UCSD-AML1 (cell line): ENCODE data around the gene RABEPK.
"Not testable (repeated sequence)": the region's sequence is repeated elsewhere in the genome, so short reads cannot be mapped to it uniquely, and the experiment has no call there.

Experiments used
- DNase-seq: peaks from one replicate; lab custom pipeline; 2025; ENCODE audit not compliant: unreplicated experiment; lab: John Stamatoyannopoulos, UW

Gene RABEPK

DNA sequence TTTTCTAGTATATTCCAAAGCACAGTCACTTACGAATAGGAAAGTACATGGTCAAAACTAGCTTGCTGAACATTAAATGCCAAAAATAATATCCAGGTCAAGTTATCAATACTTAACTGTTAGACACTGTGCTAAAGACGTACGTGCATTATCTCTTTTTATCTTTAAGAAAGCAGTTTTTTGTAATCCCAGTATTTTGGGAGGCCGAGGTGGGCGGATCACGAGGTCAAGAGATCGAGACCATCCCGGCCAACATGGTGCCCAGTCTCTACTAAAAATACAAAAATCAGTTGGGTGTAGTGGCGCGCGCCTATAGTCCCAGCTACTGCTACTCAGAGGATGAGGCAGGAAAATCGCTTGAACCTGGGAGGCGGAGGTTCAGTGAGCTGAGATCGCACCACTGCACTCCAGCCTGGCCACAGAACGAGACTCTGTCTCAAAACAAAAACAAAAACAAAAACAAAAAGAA is 43.5 kb downstream of the RABEPK start:
- no peak for DNase-seq

DNA sequence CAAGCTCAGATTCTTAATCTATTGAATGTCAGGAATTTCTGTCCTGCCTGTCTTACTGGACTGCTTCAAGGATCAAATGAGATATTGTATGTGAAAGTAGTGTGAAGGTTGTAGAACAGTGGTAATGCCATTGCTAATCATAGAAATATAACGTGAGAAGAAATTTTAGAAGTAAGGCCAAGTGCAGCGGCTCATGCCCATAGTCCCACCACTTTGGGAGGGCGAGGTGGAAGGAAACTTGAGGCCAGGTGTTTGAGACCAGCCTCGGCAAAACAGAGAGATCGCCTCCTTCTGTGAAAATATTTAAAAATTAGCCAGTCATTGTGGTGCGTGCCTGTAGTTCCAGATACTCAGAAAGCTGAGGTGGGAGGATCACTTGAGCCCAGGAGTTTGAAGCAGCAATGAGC is 45.9 kb downstream of the RABEPK start:
- no peak for DNase-seq

GRCh38 chr9:125254231-125254630 is 53.9 kb downstream of the RABEPK start:
- no peak for DNase-seq

DNA sequence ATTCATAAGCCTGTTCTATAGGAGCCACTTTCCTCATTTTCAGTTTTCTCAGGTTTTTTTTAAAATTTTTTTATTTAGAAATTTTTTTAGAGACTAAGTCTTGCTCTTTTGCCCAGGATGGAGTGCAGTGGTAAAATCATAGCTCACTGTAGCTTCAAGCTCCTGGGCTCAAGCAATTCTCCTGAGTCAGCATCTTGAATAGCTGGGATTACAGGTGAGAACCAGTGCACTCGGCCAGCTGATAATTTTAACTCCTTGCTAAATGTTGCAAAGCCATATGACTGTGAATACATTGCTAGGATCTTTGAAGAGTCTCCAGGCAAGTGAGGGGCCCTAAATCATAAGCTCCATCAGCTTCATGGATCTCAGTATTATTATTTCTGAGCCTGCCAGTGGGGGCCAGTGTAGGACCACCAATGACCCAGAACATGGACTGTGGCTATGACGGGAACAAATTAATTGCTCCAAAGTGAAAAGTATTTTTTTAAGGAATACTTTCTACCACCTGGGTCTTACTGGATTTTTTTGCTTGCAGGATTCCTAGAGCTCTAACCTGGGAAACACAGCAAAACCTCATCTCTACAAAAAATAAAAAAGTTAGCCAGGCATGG is 55.5 kb downstream of the RABEPK start:
- DNase-seq = peak; percentile 24

DNA sequence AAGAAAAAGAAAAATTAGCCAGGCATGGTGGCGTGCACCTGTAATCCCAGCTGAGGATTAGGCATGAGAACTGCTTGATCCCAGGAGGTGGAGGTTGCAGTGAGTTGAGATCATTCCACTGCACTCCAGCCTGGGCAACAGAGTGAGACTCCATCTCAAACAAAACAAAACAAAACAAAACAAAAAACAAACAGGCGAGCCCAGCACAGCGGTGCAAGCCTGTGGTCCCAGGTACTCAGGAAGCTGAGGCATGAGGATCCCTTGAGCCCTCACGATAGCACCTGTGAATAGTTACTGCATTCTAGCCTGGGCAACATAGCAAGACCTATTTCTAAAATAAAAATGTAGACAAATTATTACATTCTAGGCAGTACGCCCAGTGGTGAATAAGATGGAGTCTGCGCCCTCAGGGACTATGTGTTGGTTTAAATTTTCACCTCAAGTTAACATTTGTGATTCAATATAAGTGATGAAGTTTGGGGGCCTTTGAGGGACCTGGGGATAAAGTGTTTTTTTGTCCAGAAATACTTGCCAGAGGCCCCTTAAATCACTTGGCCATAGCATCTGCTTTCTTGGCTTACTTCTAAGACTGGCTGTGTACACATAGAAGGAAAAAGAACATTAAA is 57.9 kb downstream of the RABEPK start:
- no peak for DNase-seq

DNA sequence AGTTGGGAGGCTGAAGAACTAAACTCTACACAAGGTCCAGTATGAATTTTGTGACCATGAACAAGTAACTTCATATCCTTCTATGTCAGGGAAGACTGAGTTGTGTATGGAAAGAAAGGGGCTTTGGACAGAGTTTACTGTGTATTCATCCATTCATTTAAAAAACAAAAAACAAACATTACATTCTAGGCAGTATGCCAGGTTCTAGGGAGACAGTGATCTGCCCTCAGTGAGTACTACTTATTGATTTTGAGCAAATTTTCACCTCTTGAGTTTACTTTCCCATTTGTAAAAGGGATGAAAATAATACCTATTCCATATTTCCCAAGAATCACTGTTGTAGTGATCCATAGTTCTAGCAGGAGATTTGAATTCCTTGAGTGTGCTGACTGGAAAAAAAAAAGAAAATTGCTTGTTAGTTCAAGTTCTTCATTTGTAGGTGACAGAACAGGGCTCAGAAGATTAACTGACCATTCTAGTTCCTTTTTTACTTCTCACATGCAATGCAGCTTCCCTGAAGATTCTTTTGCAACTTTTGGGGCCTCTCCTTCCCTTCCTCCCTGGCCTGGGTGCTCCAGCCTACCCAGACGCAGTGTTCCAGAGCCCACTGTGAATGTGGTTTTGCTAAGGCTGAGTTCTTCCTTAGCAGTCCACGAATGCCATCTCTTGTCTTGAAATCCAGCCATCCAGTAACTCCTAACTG is 58.6 kb downstream of the RABEPK start:
- DNase-seq = peak; percentile 40

DNA sequence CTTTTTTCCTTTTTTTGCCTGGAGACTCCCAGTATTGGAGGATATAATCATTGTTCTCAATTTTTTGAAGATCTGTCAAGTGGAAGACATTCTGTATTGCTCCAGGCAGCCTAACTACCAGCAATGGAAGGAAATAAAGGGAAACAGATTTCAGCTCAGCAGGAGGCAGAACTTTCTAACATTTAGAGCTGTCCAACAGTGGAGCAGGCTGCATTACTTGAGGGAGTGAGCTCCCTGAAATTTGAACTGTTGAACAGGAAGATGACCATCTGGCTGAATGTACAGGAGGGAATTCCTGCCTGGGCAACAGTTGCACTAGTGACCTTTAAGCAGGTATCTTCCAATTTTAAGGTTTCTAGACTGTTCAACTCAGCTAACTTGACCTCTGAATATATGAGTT is 60.2 kb downstream of the RABEPK start:
- DNase-seq = no peak

- peak; percentile 97 for DNase-seq
Measured at GRCh38 chr9:125261501-125262293, 61.4 kb downstream of the RABEPK start, which contains the start of gene GAPVD1. Gene GAPVD1, plus strand, starts transcription at chr9:125261826. Its CDS starts 37,096 bp downstream, at chr9:125298922.

GRCh38 chr9:125262294-125262991 is 62.1 kb downstream of the RABEPK start:
- no peak for DNase-seq

- DNase-seq = not testable (repeated sequence)
Measured at GRCh38 chr9:125264068-125264467, 63.7 kb downstream of the RABEPK start.

DNA sequence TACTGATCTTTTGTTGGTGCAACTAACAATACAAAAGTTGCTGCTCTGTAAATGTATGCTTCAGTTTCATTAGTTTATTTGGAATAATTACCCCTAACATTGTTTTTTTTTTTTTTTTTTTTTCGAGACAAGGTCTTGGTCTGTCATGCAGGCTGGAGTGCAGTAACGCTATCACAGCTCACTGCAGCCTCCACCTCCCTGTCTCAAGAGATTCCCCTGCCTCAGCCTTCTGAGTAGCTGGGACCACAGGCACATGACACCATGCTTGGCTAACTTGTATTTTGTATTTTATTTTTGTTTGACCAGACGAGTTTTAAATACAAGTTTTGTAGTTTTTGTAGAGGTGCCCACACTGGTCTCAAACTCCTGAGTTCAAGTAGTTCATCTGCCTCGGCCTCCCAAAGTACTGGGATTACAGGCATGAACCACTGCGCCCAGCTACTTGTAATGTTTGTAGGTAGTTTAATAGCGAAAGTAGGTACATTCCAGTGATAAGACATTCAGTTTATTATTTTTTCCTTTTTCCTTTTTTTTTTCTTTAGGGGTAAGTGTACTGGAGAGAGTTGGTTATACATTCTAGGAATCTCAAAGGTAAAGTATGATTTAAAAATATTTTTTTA is 68.2 kb downstream of the RABEPK start:
- DNase-seq = no peak

- DNase-seq = no peak
Measured at GRCh38 chr9:125269014-125269397, 68.7 kb downstream of the RABEPK start.

DNA sequence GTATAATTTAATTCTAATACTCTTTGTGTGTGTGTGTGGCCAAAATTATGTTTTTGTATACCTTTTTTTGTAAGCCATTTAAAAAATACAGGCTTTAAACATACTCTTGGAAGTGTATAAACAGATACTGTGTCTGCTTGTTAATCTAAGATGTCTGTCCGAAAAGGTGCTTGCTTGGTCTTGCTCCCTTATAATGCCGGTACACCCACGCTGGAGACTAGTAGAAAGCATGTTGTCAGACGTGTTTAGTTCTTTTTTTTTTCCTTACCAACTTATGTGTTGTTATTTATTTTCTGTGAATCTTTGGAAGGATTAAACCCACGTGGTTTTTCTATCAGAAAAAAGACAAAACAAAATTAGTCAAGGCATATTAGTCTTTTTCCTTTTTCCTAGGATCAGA is 70.7 kb downstream of the RABEPK start:
- no peak for DNase-seq

GRCh38 chr9:125272697-125273096 is 72.4 kb downstream of the RABEPK start:
- no peak for DNase-seq

DNA sequence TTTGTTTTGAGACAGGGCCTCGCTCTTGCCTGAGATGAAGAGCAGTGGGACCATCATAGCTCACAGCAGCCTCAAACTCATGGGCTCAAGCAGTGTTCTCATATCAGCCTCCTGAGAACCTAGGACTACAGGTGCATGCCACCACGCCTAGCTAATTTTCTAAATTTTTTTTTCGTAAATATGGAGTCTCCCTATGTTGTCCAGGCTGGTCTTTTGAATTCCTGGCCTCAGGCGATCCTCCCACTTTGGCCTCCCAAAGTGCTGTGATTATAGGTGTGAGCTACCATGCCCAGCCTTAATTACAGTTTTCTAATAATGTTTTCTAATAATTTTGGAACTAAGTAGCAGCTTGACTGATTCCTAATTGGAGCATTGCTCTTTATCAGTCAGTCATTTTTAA is 76.4 kb downstream of the RABEPK start:
- DNase-seq = no peak

DNA sequence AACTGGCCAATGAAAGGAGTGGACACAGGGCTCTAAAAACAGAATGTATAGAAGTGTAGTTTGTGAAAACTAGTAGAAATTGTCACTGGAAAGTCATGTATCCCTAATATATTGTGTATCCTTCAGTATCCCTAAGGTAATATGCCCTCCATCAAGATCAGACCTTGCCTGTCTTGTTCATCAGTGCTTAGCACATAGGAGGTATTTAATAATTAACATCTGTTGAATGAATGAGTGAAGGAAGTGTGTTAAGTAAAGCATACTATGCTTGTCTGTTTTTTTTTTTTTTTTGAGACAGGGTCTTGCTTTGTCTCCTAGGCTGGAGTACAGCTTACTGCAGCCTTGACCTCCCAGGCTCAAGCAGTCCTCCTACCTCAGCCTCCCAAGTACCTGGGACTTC is 77.1 kb downstream of the RABEPK start:
- DNase-seq = no peak

DNA sequence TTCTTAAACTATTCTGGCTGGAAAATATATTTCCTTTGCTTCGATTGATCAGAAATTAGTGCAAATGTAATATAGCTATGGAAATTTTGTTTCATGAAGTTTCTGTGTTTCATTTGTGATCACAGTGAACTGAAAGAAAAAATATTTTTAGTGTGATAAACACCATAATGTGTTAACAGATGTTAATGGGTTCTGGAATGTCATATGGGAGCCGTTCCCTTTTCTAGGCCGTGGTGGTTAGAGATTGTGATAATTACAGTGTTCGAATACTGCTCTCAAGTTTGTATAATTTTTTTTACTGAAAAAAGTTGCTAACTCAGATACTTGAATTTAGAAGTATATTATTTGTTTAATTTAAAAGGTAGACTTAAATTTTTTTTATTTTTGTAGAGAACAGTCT is 80.6 kb downstream of the RABEPK start:
- no peak for DNase-seq
